Activated CD8-positive, alpha-beta T cell treated with anti-CD3 and anti-CD28 coated beads for 36 hours (primary cell): Measurements from ENCODE around the gene SEBOX. TPM values are rescaled to one million over a fixed set of nuclear protein-coding genes. Genes with fewer than 3 reads are reported as not detected.

ENCODE experiments used
- ATAC-seq: fragments of 200-7000 bp; cut with Tn5 transposase; one replicate; pipeline ENCODE4 v1.10.0; 2021; ENCODE audit warnings: mild to moderate bottlenecking, moderate library complexity
- CTCF ChIA-PET: fragments of 350-600 bp; sonication (Branson Sonifier 250); formaldehyde crosslinking; loops from one replicate; lab custom pipeline; 2021; ENCODE audit warnings: antibody characterized with exemption; lab: Charles Lee
- POLR2A ChIA-PET: fragments of 350-600 bp; sonication (Branson Sonifier 250); formaldehyde crosslinking; loops from one replicate; lab custom pipeline; 2021; ENCODE audit warnings: antibody characterized with exemption; lab: Charles Lee
- DNase-seq: peaks from one replicate; pipeline ENCODE4 v3.0.0-alpha.2; 2020
- H3K27ac Mint-ChIP-seq: one replicate; pipeline ENCODE4 v1.8.0; 2021; ENCODE audit warnings: mild to moderate bottlenecking, mixed read lengths
- H3K27me3 Mint-ChIP-seq: one replicate; pipeline ENCODE4 v1.8.0; 2021; ENCODE audit warnings: mixed read lengths
- H3K36me3 Mint-ChIP-seq: one replicate; pipeline ENCODE4 v1.8.0; 2021; ENCODE audit warnings: low read depth, mixed read lengths
- H3K4me1 Mint-ChIP-seq: one replicate; pipeline ENCODE4 v1.8.0; 2021; ENCODE audit warnings: low read depth, mixed read lengths
- H3K4me3 Mint-ChIP-seq: one replicate; pipeline ENCODE4 v1.8.0; 2021; ENCODE audit warnings: mild to moderate bottlenecking, moderate library complexity, mixed read lengths
- H3K9me3 Mint-ChIP-seq: one replicate; pipeline ENCODE4 v1.8.0; 2021; ENCODE audit warnings: mixed read lengths
- CTCF ChIP-seq: fragments of 200-600 bp; IDR thresholded peaks from one replicate; pipeline ENCODE4 v1.8.0; 2022; ENCODE audit warnings: antibody characterized with exemption, mild to moderate bottlenecking
- intact Hi-C: fragments of 100-400 bp; cut with micrococcal nuclease; formaldehyde crosslinking; loops from one replicate; pipeline ENCODE4 v1.10.0; 2022
- total RNA-seq, 2 experiments: library from RNA; stranded (reverse); gene quantifications; one replicate each; pipeline ENCODE4 v1.2.3, GENCODE V29; 2021

SEBOX gene
- total RNA-seq, 2 experiments from 2014 or later = not detected

GRCh38 chr17:28370744-28371103 is 5.7 kb upstream of the SEBOX start:
- ChIA-PET CTCF (interaction anchor here (1.4 to 1.7 kb wide), 2 partner anchors 14 to 44 kb away, joined by 3 to 4 read pairs; no protein-coding TSS in a partner anchor), POLR2A (interaction anchor here (1.5 to 5.5 kb wide), 3 partner anchors 9 to 17 kb away, joined by 3 to 35 read pairs (median 5); partner anchors contain the start of gene POLDIP2)
- Mint-ChIP-seq H3K4me3 (peak overlapping the region; percentile 84), H3K27me3 (no peaks in the 10 kb centered on the region), H3K4me1 (peaks cover 20% of the 10 kb centered on the region), H3K36me3 (peaks cover 9% of the 10 kb centered on the region), H3K27ac (peak overlapping the region; percentile 86), H3K9me3 (no peaks in the 10 kb centered on the region)
- DNase-seq = no peak
- TF ChIP-seq CTCF = no peak
- intact Hi-C loops = no loop called here
- no peak for ATAC-seq

GRCh38 chr17:28370035-28370743 is 5.2 kb upstream of the SEBOX start, which contains the start of gene VTN:
VTN (minus strand) TSS chr17:28370307; CDS start chr17:28370203, 104 bp downstream.
- Mint-ChIP-seq H3K27ac (peak within 1 kb of the TSS; percentile 86), H3K4me3 (peak within 1 kb of the TSS; percentile 84), H3K36me3 (peaks cover 9% of the 10 kb centered on the region), H3K4me1 (peaks cover 20% of the 10 kb centered on the region), H3K27me3 (no peaks in the 10 kb centered on the region), H3K9me3 (no peaks in the 10 kb centered on the region)
- CTCF ChIA-PET = interaction anchor here (1.4 to 1.7 kb wide), 2 partner anchors 14 to 44 kb away, joined by 3 to 4 read pairs; no protein-coding TSS in a partner anchor
- POLR2A ChIA-PET = interaction anchor here (1.5 to 5.5 kb wide), 3 partner anchors 10 to 17 kb away, joined by 3 to 35 read pairs (median 5); partner anchors contain the start of gene POLDIP2
- intact Hi-C loops = no loop called here
- TF ChIP-seq CTCF = no peak
- DNase-seq (no peak), ATAC-seq (no peak)

DNA sequence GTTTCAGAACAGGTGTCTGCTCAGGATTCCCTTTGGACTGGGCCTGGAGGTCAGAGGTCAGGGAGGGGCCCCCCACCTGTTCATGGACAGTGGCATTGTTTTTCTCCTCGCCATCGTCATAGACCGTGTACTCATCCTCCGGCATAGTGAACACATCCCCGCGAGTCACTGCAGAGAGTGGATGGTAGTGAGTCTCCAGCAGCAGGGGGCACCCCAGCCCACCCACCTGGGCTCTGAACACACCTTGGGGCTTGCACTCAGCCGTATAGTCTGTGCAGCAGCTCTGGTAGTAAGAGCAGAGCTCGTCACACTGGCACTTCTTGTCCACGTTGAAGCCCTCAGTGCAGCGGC is 4.7 kb upstream of the SEBOX start:
- intact Hi-C loops = no loop called here
- Mint-ChIP-seq H3K27me3 (no peaks in the 10 kb centered on the region), H3K4me3 (no peak overlapping the region), H3K27ac (no peak overlapping the region), H3K4me1 (peaks cover 20% of the 10 kb centered on the region), H3K36me3 (peaks cover 5% of the 10 kb centered on the region), H3K9me3 (no peaks in the 10 kb centered on the region)
- DNase-seq (peak; percentile 27), ATAC-seq (no peak)
- no peak for TF ChIP-seq CTCF
- ChIA-PET POLR2A (interaction anchor here (1.8 to 5.5 kb wide), 3 partner anchors 11 to 15 kb away, joined by 5 to 35 read pairs (median 5); partner anchors contain the start of gene POLDIP2), CTCF (no interaction called here)

DNA sequence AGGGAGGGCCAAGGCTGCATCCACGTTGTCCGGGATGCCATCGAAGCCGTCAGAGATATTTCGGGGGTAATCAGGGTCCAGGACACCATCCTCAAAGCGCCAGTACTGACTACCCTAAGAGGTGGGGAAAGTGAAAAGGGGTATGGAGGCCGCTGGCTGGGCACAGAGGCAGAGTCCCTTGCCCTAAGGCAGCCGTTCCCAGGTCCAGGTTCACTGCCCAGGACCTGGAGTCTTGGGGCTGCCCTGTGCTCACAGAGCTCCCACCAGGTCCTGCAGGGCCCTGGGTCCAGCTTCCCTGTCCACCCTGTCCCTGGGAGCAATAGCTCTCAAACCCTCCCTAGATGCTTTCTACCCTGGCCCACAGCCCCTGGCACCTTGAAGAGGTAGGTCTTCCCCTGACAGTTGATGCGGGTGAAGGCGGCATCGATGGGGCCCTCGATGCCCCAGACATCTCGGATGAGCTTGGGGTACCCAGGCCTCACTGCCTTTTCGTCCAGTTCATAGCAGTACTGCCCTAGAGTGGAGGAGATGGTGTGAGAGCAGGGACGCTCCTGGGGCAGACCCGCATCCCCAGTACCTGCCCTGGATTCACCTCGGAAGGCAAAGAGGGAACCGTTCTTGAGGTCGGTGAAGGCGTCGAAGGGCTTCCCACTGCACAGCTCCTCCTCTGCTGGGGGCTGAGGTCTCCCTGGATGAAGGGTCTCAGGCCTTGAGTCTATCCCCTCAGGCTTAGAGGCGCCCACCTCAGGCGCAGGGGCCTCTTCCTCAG is 4.1 kb upstream of the SEBOX start:
- H3K36me3 Mint-ChIP-seq = peaks cover 5% of the 10 kb centered on the region
- no peak for TF ChIP-seq CTCF
- no peaks in the 10 kb centered on the region for H3K9me3 Mint-ChIP-seq
- intact Hi-C loops = no loop called here
- ATAC-seq (no peak), DNase-seq (no peak)
- H3K27me3 Mint-ChIP-seq = no peaks in the 10 kb centered on the region
- no peak overlapping the region for H3K27ac Mint-ChIP-seq
- ChIA-PET CTCF (interaction anchor here (1.5 kb wide), 1 partner anchor 48 kb away, joined by 5 read pairs; no protein-coding TSS in a partner anchor), POLR2A (interaction anchor here (1.8 to 5.5 kb wide), 3 partner anchors 11 to 15 kb away, joined by 5 to 35 read pairs (median 5); partner anchors contain the start of gene POLDIP2)
- no peak overlapping the region for H3K4me3 Mint-ChIP-seq
- peaks cover 20% of the 10 kb centered on the region for H3K4me1 Mint-ChIP-seq
